Measurements from ENCODE around the gene VPS33B.
A peak's percentile ranks its signal among the peaks of the same experiment; 100 is the strongest.

DNA sequence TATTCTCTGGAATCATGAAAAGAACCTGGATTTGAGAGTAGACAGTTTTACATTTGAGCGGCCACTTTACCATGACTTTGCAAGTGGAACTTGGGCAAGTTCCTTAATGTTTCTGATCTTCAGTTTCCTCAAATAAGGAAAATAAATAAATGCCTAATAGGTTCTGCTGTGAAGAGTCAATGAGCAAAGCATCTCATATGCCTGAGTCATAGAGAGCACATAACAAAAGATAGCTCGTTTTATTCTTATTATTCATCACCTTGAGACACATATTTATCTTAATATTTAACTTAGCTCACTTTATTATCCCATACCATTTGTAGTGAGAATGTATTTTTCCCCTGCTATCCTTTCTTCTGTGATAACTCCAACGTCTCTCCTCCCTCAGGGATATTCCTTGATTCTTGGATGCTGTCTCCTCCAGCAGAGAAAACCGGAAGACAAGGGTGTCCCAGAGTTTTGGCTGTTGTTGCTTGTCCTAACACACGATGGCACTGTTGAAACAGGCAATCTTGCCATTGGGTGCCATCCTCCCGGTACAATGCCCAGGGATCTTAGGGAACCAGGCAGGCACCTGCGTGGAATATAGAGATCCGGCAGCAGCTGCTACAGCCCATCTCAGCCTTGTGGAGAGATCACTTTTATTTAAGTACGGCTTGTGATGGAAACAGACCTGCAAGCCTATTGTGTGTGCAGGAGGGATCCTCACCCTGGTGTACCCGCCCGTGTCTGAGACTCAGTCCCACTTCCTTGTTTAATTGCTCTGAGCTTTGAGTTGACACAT lies 33.3 kb upstream of the VPS33B start:
- TF ChIP-seq CTCF (IDR thresholded peaks at IDR 0.05) (peak; percentile 72 to 79 (median 76)), POLR2A (IDR thresholded peaks at IDR 0.05) (no peak)
